Ishikawa (cell line): Measurements from ENCODE around the gene CHERP.

Experiments
- CEBPB ChIP-seq: IDR thresholded peaks from 2 replicates; pipeline ENCODE4 v1.6.1; 2012
- CREB1 ChIP-seq: IDR thresholded peaks from 2 replicates; pipeline ENCODE4 v1.6.1; 2012; ENCODE audit warnings: low read depth
- EGR1 ChIP-seq: IDR thresholded peaks from 2 replicates; pipeline ENCODE4 v1.6.1; 2012
- EP300 ChIP-seq: IDR thresholded peaks from 2 replicates; pipeline ENCODE4 v1.6.1; 2012; ENCODE audit warnings: borderline replicate concordance
- FOXM1 ChIP-seq: IDR thresholded peaks from 2 replicates; pipeline ENCODE4 v1.6.1; 2012; ENCODE audit warnings: low read depth, borderline replicate concordance
- NFIC ChIP-seq: IDR thresholded peaks from 2 replicates; pipeline ENCODE4 v1.6.1; 2012
- RAD21 ChIP-seq: IDR thresholded peaks from 2 replicates; pipeline ENCODE4 v1.6.1; 2012; ENCODE audit warnings: low read depth
- TAF1 ChIP-seq: IDR thresholded peaks from 2 replicates; pipeline ENCODE4 v1.6.1; 2012; ENCODE audit warnings: low read depth, mild to moderate bottlenecking
- TCF12 ChIP-seq: IDR thresholded peaks from 2 replicates; pipeline ENCODE4 v1.6.1; 2012; ENCODE audit warnings: low read depth
- TEAD4 ChIP-seq: IDR thresholded peaks from 2 replicates; pipeline ENCODE4 v1.6.1; 2012
- YY1 ChIP-seq: IDR thresholded peaks from 2 replicates; pipeline ENCODE4 v1.6.1; 2012; ENCODE audit warnings: low read depth
- ZBTB7A ChIP-seq: IDR thresholded peaks from 2 replicates; pipeline ENCODE4 v1.6.1; 2012; ENCODE audit warnings: low read depth
- TF ChIP-seq, protein P1 (sequence below): IDR thresholded peaks from 2 replicates; pipeline ENCODE4 v1.6.1; 2012
- TF ChIP-seq, protein P2 (sequence below): IDR thresholded peaks from 2 replicates; pipeline ENCODE4 v1.6.1; 2012
- TF ChIP-seq, protein P3 (sequence below): IDR thresholded peaks from 2 replicates; pipeline ENCODE4 v1.6.1; 2012; ENCODE audit warnings: low read depth, mild to moderate bottlenecking

The CHERP gene

DNA sequence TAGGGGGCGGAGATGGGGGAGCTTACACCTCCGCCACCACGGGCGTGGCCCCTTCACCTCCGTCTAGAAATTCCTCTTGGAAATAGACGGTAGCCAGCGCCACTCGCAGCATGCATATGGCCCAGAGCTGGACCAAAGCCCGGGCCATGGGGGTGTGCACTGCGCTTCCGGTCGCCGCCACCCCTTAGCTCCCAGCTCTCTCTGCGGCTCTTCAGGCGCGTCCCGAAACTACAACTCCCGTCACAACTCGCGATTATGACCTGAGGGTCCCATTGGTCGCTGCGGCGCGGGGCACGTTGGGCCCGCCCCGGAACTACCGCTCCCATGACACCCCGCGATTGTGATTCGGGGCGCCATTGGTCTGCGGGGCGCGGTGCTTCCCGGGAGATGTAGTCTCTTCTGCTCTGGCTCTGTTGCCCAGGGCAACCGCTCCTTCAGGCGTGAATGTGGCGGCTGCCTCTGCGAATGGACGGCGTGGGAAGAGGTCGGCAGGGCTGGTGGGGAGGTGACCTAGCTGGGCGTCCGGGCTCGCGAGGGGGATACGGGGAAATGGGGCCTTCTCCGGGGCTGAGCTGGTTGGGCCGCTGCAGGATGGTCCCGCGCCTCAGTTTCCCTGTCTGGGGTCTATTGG, 46.1 kb downstream of the CHERP start, which contains the start of the genes C19orf44 and CALR3:
TSS of gene C19orf44 (plus strand) at position 413 of the 631 bp plus-strand sequence. CDS start 4,399 bp downstream, outside the sequence.
TSS of gene CALR3 (minus strand) at position 186 of the 631 bp plus-strand sequence. CDS start at position 148, 38 bp downstream.
- TF ChIP-seq RAD21, result peak; percentile 28; the same call in 1 of the 2 replicates
- TF ChIP-seq, protein P1, sequence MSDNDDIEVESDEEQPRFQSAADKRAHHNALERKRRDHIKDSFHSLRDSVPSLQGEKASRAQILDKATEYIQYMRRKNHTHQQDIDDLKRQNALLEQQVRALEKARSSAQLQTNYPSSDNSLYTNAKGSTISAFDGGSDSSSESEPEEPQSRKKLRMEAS, result peak; percentile 78; the same call in 1 of the 2 replicates
- no peak for TF ChIP-seq FOXM1
- peak; percentile 87 for TF ChIP-seq YY1
- TF ChIP-seq, protein P2, sequence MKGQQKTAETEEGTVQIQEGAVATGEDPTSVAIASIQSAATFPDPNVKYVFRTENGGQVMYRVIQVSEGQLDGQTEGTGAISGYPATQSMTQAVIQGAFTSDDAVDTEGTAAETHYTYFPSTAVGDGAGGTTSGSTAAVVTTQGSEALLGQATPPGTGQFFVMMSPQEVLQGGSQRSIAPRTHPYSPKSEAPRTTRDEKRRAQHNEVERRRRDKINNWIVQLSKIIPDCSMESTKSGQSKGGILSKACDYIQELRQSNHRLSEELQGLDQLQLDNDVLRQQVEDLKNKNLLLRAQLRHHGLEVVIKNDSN, result peak; percentile 76
- TF ChIP-seq CREB1, result peak; percentile 38; the same call in 1 of the 2 replicates
- no peak; the same call in none of the 2 replicates for TF ChIP-seq EGR1
- TF ChIP-seq TCF12, result peak; percentile 77; the same call in 1 of the 2 replicates
- no peak for TF ChIP-seq CEBPB
- no peak for TF ChIP-seq EP300
- peak; percentile 52; the same call in 1 of the 2 replicates for TF ChIP-seq TAF1
- TF ChIP-seq TEAD4, result peak; percentile 49
- TF ChIP-seq ZBTB7A, result no peak
- TF ChIP-seq NFIC, result peak; percentile 89
- TF ChIP-seq, protein P3, sequence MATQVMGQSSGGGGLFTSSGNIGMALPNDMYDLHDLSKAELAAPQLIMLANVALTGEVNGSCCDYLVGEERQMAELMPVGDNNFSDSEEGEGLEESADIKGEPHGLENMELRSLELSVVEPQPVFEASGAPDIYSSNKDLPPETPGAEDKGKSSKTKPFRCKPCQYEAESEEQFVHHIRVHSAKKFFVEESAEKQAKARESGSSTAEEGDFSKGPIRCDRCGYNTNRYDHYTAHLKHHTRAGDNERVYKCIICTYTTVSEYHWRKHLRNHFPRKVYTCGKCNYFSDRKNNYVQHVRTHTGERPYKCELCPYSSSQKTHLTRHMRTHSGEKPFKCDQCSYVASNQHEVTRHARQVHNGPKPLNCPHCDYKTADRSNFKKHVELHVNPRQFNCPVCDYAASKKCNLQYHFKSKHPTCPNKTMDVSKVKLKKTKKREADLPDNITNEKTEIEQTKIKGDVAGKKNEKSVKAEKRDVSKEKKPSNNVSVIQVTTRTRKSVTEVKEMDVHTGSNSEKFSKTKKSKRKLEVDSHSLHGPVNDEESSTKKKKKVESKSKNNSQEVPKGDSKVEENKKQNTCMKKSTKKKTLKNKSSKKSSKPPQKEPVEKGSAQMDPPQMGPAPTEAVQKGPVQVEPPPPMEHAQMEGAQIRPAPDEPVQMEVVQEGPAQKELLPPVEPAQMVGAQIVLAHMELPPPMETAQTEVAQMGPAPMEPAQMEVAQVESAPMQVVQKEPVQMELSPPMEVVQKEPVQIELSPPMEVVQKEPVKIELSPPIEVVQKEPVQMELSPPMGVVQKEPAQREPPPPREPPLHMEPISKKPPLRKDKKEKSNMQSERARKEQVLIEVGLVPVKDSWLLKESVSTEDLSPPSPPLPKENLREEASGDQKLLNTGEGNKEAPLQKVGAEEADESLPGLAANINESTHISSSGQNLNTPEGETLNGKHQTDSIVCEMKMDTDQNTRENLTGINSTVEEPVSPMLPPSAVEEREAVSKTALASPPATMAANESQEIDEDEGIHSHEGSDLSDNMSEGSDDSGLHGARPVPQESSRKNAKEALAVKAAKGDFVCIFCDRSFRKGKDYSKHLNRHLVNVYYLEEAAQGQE, result no peak

DNA sequence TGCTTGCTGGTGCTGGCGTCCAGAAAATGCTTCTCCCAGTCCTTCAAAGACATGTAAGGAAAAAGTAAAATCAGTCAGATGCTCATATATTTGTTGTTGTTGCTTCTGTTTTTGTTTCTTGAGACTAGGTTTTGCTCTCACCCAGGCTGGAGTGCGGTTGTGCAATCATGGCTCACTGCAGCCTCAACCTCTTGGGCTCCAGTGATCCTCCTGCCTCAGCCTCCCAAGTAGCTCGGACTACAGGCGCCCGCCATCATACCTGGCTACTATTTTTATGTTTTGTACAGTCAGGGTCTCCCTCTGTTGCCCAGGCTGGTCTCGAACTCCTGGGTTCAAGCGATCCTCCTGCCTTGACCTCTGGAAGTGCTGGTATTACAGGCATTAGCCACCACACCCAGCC, 59.5 kb downstream of the CHERP start:
- no peak for TF ChIP-seq EP300
- TF ChIP-seq CEBPB, result peak; percentile 32; the same call in 1 of the 2 replicates

DNA sequence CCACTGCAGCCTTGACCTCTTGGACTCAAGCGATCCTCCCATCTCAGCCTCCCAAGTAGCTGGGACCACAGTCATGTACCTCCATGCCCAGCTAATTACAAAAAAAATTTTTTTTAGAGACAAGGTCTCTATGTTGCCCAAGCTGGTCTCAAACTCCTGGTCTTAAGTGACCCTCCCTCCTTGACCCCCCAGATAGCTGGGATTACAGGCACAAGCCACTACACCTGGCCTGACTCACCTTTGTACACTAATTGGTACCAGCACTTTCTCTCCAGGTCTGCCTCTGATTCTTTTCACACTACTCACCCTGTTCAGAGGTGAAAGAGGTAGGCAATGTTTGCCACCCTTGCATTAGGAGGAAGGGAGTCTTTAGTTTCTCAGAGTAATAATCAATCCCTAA, 64.9 kb downstream of the CHERP start:
- TF ChIP-seq CREB1 (no peak), EGR1 (no peak), TCF12 (no peak), TAF1 (no peak), YY1 (no peak), CEBPB (no peak), EP300 (no peak), ZBTB7A (no peak), RAD21 (no peak), TEAD4 (no peak), NFIC (no peak), FOXM1 (no peak)
- TF ChIP-seq, protein P1, result no peak
- TF ChIP-seq, protein P3, result no peak
- TF ChIP-seq, protein P2, result no peak

DNA sequence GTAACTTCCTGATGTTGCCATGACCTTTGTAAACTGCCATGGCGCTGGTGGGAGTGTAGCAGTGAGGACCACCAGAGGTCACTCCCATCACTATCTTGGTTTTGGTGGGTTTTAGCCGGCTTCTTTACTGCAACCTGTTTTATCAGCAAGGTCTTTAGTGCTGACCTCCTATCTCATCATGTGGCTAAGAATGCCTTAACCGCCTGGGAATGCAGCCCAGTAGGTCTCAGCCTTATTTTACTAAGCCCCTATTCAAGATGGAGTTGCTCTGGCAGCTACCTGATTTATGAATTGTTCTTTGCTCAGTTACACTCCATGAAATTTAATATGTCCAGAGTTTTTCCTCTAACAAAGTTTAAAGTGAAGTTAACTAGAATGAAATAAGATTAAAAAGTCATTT, 65.8 kb downstream of the CHERP start:
- TF ChIP-seq CEBPB (no peak), TAF1 (no peak), CREB1 (no peak), TCF12 (no peak), RAD21 (no peak), TEAD4 (no peak), YY1 (no peak), NFIC (no peak), EP300 (no peak), EGR1 (no peak)
- TF ChIP-seq, protein P2, result no peak
- TF ChIP-seq, protein P1, result no peak

DNA sequence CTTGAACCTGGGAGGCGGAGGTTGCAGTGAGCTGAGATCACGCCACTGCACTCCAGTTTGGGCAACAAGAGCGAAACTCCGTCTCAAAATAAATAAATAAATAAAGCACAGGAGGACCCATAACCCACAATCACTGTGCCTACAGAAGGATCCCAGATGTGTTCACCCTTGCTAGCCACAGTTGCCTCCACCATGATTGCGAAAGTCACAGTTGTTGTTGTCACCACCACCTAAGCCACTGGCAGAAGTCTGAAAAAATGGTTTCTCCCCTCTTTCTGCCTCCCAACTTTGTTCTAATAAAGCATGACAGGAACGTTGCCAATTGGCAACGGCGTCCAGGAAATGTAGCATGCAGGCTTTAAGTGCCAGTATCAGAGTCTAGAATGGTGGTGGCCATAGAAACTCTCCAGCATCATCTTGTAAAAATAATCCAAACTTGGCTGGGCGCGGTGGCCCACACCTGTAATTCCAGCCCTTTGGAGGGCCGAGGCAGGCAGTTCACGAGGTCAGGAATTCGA, 68.3 kb downstream of the CHERP start:
- TF ChIP-seq, protein P2, result no peak
- TF ChIP-seq NFIC (no peak), EP300 (no peak), CEBPB (peak; percentile 8; the same call in 1 of the 2 replicates)
